H1 (cell line): ENCODE data around the gene FANK1. TPM values are rescaled to one million over a fixed set of nuclear protein-coding genes. Genes with fewer than 3 reads are reported as not detected.

Experiments used
- CTCF ChIA-PET: fragments of 300-600 bp; sonication (Branson Sonifier 250); formaldehyde crosslinking; loops from one replicate; lab custom pipeline; 2021; ENCODE audit not compliant: partially characterized antibody; lab: Charles Lee
- POLR2A ChIA-PET: fragments of 300-600 bp; sonication (Branson Sonifier 250); formaldehyde crosslinking; loops from one replicate; lab custom pipeline; 2021; ENCODE audit warnings: inconsistent platforms; ENCODE audit not compliant: partially characterized antibody; lab: Charles Lee
- DNase-seq, 2 experiments: peaks; one replicate each; pipeline versions ENCODE4 v3.0.0 to v3.0.0-alpha.2; 2010 to 2022; ENCODE audit warnings: low spot score in 2 of 2, low read depth in 1 of 2, mixed read lengths in 1 of 2
- FAIRE-seq: peaks from 2 replicates; lab custom pipeline; 2011; peaks lifted over from hg19 to GRCh38; lab: Jason Lieb, UNC
- H2AFZ ChIP-seq: 2 replicates; pipeline ENCODE4 v1.8.1; 2012; ENCODE audit warnings: low read length, inconsistent platforms
- H2AK5ac ChIP-seq: 2 replicates; pipeline ENCODE4 v1.6.1; 2013; ENCODE audit warnings: low read depth, low read length
- H2BK120ac ChIP-seq: replicated peaks from 2 replicates; pipeline ENCODE3; 2013; ENCODE audit warnings: low read depth, low read length, inconsistent platforms
- H2BK12ac ChIP-seq: 2 replicates; pipeline ENCODE4 v1.6.1; 2013; ENCODE audit warnings: low read depth, low read length
- H2BK15ac ChIP-seq: 2 replicates; pipeline ENCODE4 v1.6.1; 2013; ENCODE audit warnings: low read length
- H2BK20ac ChIP-seq: 2 replicates; pipeline ENCODE4 v1.6.1; 2013; ENCODE audit warnings: low read length
- H2BK5ac ChIP-seq: 2 replicates; pipeline ENCODE4 v1.6.1; 2013; ENCODE audit warnings: low read depth, low read length
- H3K14ac ChIP-seq: 2 replicates; pipeline ENCODE4 v1.6.1; 2013; ENCODE audit warnings: inconsistent platforms; ENCODE audit not compliant: insufficient read length
- H3K18ac ChIP-seq: 2 replicates; pipeline ENCODE4 v1.6.1; 2013; ENCODE audit warnings: low read length; ENCODE audit errors: extremely low read depth
- H3K23ac ChIP-seq: 2 replicates; pipeline ENCODE4 v1.6.1; 2013; ENCODE audit warnings: inconsistent platforms; ENCODE audit not compliant: insufficient read length
- H3K23me2 ChIP-seq: 2 replicates; pipeline ENCODE4 v1.6.1; 2013; ENCODE audit warnings: low read depth, low read length
- H3K27ac ChIP-seq: 2 replicates; pipeline ENCODE4 v1.6.1; 2011; ENCODE audit warnings: low read depth, low read length, inconsistent platforms
- H3K27me3 ChIP-seq, 4 experiments: replicated peaks in 1 of 4; 1 replicate in 1 of 4; 2 replicates in 3 of 4; pipeline versions ENCODE4 v1.6.1 to v1.8.1; 2011 to 2013; ENCODE audit warnings: low read length in 3 of 4, mild to moderate bottlenecking in 3 of 4, inconsistent platforms in 2 of 4, mixed read lengths in 2 of 4, moderate library complexity in 1 of 4; ENCODE audit not compliant: control insufficient read depth in 3 of 4, insufficient read depth in 3 of 4; ENCODE audit errors: extremely low read depth in 1 of 4
- H3K36me3 ChIP-seq, 4 experiments: 2 replicates each; pipeline versions ENCODE4 v1.6.1 to v1.8.1; 2011 to 2013; ENCODE audit warnings: mild to moderate bottlenecking in 4 of 4, low read length in 3 of 4, moderate library complexity in 2 of 4, control low read depth in 1 of 4, inconsistent platforms in 1 of 4; ENCODE audit not compliant: insufficient read depth in 4 of 4, control insufficient read depth in 2 of 4
- H3K4ac ChIP-seq: replicated peaks from 2 replicates; pipeline ENCODE3; 2013; ENCODE audit warnings: low read length, low read depth, mixed read lengths, inconsistent platforms; ENCODE audit not compliant: insufficient read length
- H3K4me1 ChIP-seq, 4 experiments: replicated peaks in 1 of 4; 1 replicate in 1 of 4; 2 replicates in 3 of 4; pipeline versions ENCODE4 v1.6.1 to v1.8.1; 2011 to 2013; ENCODE audit warnings: low read length in 3 of 4, inconsistent platforms in 2 of 4, mixed read lengths in 1 of 4; ENCODE audit not compliant: insufficient read depth in 4 of 4, control insufficient read depth in 3 of 4
- H3K4me2 ChIP-seq, 2 experiments: 2 replicates each; pipeline versions ENCODE4 v1.6.1 to v1.8.1; 2011 to 2013; ENCODE audit warnings: low read depth in 2 of 2, low read length in 2 of 2, control low read depth in 1 of 2, inconsistent platforms in 1 of 2, mild to moderate bottlenecking in 1 of 2; ENCODE audit not compliant: insufficient read depth in 1 of 2
- H3K4me3 ChIP-seq, 4 experiments: fragments of 200-600, 300-600 bp in 1 of 4; sonication (generic), shearing (Covaris generic), sonication (Bioruptor Twin) in 1 of 4; 2 replicates each; pipeline versions ENCODE4 v1.5.1 to v1.8.1; 2011 to 2016; ENCODE audit warnings: low read length in 4 of 4, low read depth in 3 of 4, control low read depth in 2 of 4, inconsistent platforms in 2 of 4, mild to moderate bottlenecking in 2 of 4, mixed read lengths in 1 of 4, moderate library complexity in 1 of 4; ENCODE audit not compliant: insufficient read depth in 2 of 4; ENCODE audit errors: extremely low read depth in 1 of 4
- H3K56ac ChIP-seq: replicated peaks from 2 replicates; pipeline ENCODE3; 2013; ENCODE audit warnings: low read depth, mild to moderate bottlenecking, mixed read lengths, low read length, inconsistent platforms; ENCODE audit not compliant: insufficient read length
- H3K79me1 ChIP-seq: 2 replicates; pipeline ENCODE4 v1.6.1; 2013; ENCODE audit warnings: low read depth, low read length, control low read depth
- H3K79me2 ChIP-seq, 2 experiments: 2 replicates each; pipeline versions ENCODE4 v1.6.1 to v1.8.1; 2012 to 2013; ENCODE audit warnings: low read length in 2 of 2, mild to moderate bottlenecking in 2 of 2, inconsistent platforms in 1 of 2; ENCODE audit not compliant: insufficient read depth in 2 of 2, control insufficient read depth in 1 of 2
- H3K9ac ChIP-seq, 4 experiments: replicated peaks in 1 of 4; 1 replicate in 1 of 4; 2 replicates in 3 of 4; pipeline versions ENCODE4 v1.6.1 to v1.8.1; 2011 to 2013; ENCODE audit warnings: low read depth in 3 of 4, low read length in 3 of 4, control low read depth in 2 of 4, mild to moderate bottlenecking in 2 of 4, moderate library complexity in 2 of 4, inconsistent platforms in 1 of 4; ENCODE audit errors: extremely low read depth in 1 of 4
- H3K9me3 ChIP-seq, 2 experiments: 2 replicates each; pipeline versions ENCODE4 v1.6.1 to v1.8.1; 2012 to 2013; ENCODE audit warnings: mild to moderate bottlenecking in 2 of 2, moderate library complexity in 2 of 2, control low read depth in 1 of 2, inconsistent platforms in 1 of 2, low read depth in 1 of 2, low read length in 1 of 2, mixed read lengths in 1 of 2; ENCODE audit not compliant: insufficient read depth in 2 of 2
- H4K20me1 ChIP-seq, 2 experiments: replicated peaks in 1 of 2; 2 replicates each; pipeline versions ENCODE3 to v1.8.1; 2011 to 2013; ENCODE audit warnings: inconsistent platforms in 2 of 2, low read length in 2 of 2, mild to moderate bottlenecking in 1 of 2; ENCODE audit not compliant: insufficient read depth in 2 of 2, control insufficient read depth in 1 of 2
- H4K5ac ChIP-seq: 2 replicates; pipeline ENCODE4 v1.6.1; 2013; ENCODE audit warnings: low read length, low read depth, mixed read lengths, inconsistent platforms; ENCODE audit not compliant: insufficient read length
- H4K8ac ChIP-seq: 2 replicates; pipeline ENCODE4 v1.8.0; 2013; ENCODE audit warnings: mild to moderate bottlenecking, moderate library complexity, low read length, inconsistent platforms; ENCODE audit not compliant: insufficient read depth; ENCODE audit errors: extremely low read depth
- H4K91ac ChIP-seq: replicated peaks from 2 replicates; pipeline ENCODE3; 2013; ENCODE audit warnings: low read length, mixed read lengths, inconsistent platforms; ENCODE audit not compliant: insufficient read length
- CREB1 ChIP-seq: IDR thresholded peaks from 2 replicates; pipeline ENCODE4 v1.6.1; 2012; ENCODE audit warnings: inconsistent platforms
- PHF8 ChIP-seq: fragments of 200-600 bp; sonication (generic); conservative IDR thresholded peaks from 2 replicates; pipeline ENCODE4 v1.7.1; 2012; ENCODE audit warnings: low read depth, mild to moderate bottlenecking, inconsistent platforms, low read length, moderate library complexity
- RNF2 ChIP-seq: fragments of 200-900, 300-1000 bp; sonication (generic); IDR thresholded peaks from 2 replicates; pipeline ENCODE4 v1.7.1; 2016; ENCODE audit warnings: borderline replicate concordance, low read depth, mild to moderate bottlenecking, antibody characterized with exemption, low read length; ENCODE audit not compliant: poor library complexity, severe bottlenecking; ENCODE audit errors: missing control alignments
- WGBS, 2 experiments: shearing (Covaris generic) in 1 of 2; methylation state at CpG; one replicate each; pipeline versions ENCODE4 v1.1.6 to v1.1.7; 2013 to 2015; ENCODE audit warnings: low lambda C conversion rate in 2 of 2, mixed read lengths in 2 of 2, inconsistent platforms in 1 of 2, low coverage in 1 of 2, missing lambda C conversion rate in 1 of 2; ENCODE audit not compliant: insufficient replicate concordance in 2 of 2, insufficient coverage in 1 of 2, insufficient read length in 1 of 2; ENCODE audit errors: extremely low coverage in 1 of 2, missing lambda C conversion rate in 1 of 2; 5-methylcytosine and 5-hydroxymethylcytosine counted together
- polyA plus RNA-seq, 7 experiments: library from polyadenylated mRNA; depleted of rRNA in 3 of 7; stranded (reverse) in 5 of 7; unstranded in 2 of 7; fragments of >200 nt in 5 of 7; fragments of 200-250 nt in 2 of 7; gene quantifications; 1 replicate in 5 of 7; 2 replicates in 1 of 7; 4 replicates in 1 of 7; pipeline versions ENCODE4 v1.2.1 to v1.2.3, GENCODE V29; 2011 to 2013; ENCODE audit warnings: missing spikeins in 2 of 7, mixed read lengths in 2 of 7
- total RNA-seq: library from RNA; stranded (reverse); fragmentation: NEBNext Ultra II Directional; extraction: Animal tissue kit (Norgen Biotek cat#: 25700); gene quantifications from 2 replicates; pipeline ENCODE4 v1.2.1, GENCODE V29; 2021

Gene FANK1
- total and polyA plus RNA-seq, 2 of the 8 experiments (the other 6 are each of a cell fraction or from before 2014, with no cell fraction given), result 1.2 TPM; not detected in 1

DNA sequence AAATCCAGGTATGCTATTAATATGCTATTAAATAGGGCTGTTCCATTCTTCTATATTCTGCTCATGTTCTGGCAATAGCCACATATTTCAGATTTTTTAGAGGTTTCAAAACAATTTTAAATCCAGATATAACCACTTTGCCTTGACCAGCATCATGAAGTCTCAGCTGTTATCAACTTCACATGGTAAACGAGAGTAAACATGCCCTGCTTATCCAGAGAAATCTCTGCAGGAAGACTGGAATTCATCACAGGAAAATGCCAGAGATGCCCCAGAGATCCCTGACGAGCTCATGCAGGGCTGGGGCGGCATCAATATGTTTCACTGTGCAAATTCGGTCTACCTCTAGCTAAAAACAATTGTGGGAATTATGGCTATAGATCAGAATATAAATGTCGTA is 126.5 kb downstream of the FANK1 start:
- TF ChIP-seq RNF2, result no peak
- TF ChIP-seq PHF8, result no peak
- TF ChIP-seq CREB1, result no peak
- no peak overlapping the region for H4K5ac ChIP-seq
- H3K9ac ChIP-seq, result no peak overlapping the region
- no peak overlapping the region for H4K91ac ChIP-seq
- H2AFZ ChIP-seq, result no peak overlapping the region
- no peak for DNase-seq
- ChIA-PET CTCF (interaction anchor here (1.1 kb wide), 1 partner anchor 88 kb away, joined by 3 read pairs; no protein-coding TSS in a partner anchor), POLR2A (no interaction called here)
- no peaks in the 10 kb centered on the region for H3K79me2 ChIP-seq
- H3K4me2 ChIP-seq, result no peak overlapping the region
- H2AK5ac ChIP-seq, result no peak overlapping the region
- no peak overlapping the region for H2BK15ac ChIP-seq
- H3K9me3 ChIP-seq, result no peaks in the 10 kb centered on the region
- H4K20me1 ChIP-seq, result no peaks in the 10 kb centered on the region
- H2BK120ac ChIP-seq, result no peak overlapping the region
- FAIRE-seq, result no peak
- no peak overlapping the region for H3K56ac ChIP-seq
- H3K27me3 ChIP-seq, result no peaks in the 10 kb centered on the region
- no peak overlapping the region for H3K23ac ChIP-seq
- no peak overlapping the region for H2BK20ac ChIP-seq
- no peak overlapping the region for H2BK12ac ChIP-seq
- H3K36me3 ChIP-seq, result no peaks in the 10 kb centered on the region
- H4K8ac ChIP-seq, result no peak overlapping the region
- no peak overlapping the region for H3K4ac ChIP-seq
- H3K27ac ChIP-seq, result no peak overlapping the region
- H3K4me1 ChIP-seq, result no peaks in the 10 kb centered on the region
- no peak overlapping the region for H3K18ac ChIP-seq
- 88% methylated on average over 5 of the region's 5 CpGs; no CpG with 5 or more reads in 1 of the 2 experiments for WGBS, 2 experiments
- H3K4me3 ChIP-seq, result no peak overlapping the region
- no peaks in the 10 kb centered on the region for H3K23me2 ChIP-seq
- H2BK5ac ChIP-seq, result no peak overlapping the region
- no peaks in the 10 kb centered on the region for H3K79me1 ChIP-seq
- H3K14ac ChIP-seq, result no peak overlapping the region
